CD4-positive, alpha-beta T cell treated with Interleukin-15 for 1 hour (primary cell): ENCODE data around the gene HP1BP3.

Experiments used
- DNase-seq: peaks from one replicate; pipeline ENCODE4 v3.0.0-alpha.2; 2020

The HP1BP3 gene

DNA sequence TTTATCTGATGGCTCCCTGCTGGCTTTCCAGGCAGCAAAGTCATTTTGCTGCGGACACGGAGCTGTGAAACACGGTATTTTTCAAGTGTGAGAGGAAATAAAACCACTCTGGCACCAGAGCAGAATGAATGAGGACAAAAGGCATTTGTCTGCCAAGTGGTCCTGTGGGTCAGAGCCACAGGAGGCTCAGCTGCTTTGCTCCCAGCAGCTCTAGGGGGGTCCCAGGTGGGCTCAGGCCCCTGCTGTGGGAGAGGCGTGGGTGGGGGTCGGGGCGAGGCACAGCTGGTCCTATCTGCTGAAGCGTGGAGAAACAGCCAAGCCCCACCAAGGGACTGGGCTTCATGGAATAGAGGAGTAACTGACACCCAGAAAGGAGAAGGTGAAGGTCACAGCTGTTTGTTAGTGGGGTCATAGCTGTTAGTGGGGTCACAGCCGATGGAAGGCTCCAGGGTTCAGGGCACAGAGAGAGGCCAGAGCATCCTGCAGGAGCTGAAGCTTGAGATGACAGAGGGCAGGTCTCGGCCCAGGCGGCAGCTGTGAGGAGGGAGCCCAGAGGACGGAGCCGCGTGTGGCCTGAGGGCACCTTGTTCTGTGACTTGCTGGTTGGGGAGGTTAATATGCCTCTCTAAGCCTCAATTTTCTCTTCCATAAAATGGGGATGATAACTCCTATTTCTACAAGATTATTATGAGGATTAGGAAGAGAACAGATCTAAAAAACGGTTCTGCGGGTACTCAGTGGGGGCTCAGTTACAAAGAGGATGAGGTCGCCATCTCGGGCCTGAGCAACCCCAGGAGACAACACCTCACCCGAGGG lies 76.4 kb downstream of the HP1BP3 start:
- DNase-seq, result no peak

DNA sequence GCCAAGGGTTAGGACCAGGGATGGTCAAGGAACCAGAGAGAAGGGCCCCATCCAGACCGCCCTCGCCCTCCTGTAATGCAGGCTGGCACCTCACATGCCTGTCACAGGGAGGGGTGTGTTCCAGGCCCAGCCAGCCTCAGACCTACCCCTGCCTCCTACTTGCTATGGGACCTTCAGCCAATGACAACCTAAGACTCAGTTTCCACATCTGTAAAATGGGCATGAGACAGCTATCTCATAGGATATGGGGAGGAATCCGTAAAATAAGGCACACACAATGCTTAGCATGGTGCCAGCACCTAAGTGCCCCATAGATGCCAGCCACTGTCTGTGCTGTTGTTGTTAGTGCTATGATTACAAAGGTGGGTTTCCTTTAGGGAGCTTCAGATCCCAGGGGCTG lies 77.2 kb downstream of the HP1BP3 start:
- no peak for DNase-seq

DNA sequence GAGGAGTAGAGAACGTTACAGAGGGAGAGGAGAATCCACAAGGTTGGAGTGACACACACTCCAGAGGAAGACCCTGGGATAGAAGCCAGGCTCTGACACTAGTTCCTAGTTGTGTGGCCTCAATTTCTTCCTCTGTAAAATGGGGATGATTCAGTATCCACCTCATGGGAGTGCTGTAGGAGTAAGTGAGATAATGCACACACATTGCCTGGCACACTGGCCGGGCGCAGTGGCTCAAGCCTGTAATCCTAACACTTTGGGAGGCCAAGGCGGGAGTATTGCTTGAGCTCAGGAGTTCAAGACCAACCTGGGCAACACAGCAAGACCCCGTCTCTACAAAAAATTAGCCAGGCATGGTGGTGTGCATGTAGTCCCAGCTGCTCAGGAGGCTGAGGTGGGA lies 78.2 kb downstream of the HP1BP3 start:
- DNase-seq, result no peak

DNA sequence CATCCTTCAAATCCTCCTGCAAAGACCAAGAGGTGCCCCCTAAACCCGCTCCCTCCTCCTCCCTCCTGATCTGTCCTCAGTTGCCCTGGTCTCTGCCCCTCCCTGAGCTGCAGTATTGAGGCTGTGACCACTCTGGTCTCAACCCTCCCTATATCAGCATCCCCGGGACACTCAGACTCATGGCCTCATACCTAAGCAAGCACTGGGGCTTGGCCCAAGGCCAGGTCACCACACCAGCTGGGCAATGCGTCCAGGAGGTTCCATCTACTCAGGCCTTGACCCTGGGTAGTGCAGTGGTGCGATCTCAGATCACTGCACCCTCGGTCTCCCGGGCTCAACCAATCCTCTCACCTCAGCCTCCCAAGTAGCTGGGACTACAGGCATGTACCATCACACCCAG lies 79.0 kb downstream of the HP1BP3 start:
- no peak for DNase-seq

DNA sequence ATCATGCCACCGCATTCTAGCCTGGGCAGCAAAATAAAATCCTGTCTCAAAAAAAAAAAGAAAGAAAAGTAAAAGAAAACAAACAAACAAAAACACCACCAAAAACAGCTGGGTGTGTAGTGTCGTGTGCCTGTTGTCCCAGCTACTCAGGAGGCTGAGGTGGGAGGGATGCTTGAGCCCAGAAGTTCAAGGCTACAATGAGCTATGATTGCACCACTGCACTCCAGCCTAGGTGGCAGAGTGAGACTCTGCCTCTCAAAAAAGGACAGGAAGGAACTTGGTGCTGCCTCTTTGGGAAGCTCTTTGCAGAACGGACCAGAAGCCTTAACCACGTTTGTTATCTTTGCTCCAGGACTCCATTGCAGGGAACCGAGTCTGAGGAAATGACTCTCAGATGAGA lies 80.3 kb downstream of the HP1BP3 start:
- DNase-seq, result no peak

DNA sequence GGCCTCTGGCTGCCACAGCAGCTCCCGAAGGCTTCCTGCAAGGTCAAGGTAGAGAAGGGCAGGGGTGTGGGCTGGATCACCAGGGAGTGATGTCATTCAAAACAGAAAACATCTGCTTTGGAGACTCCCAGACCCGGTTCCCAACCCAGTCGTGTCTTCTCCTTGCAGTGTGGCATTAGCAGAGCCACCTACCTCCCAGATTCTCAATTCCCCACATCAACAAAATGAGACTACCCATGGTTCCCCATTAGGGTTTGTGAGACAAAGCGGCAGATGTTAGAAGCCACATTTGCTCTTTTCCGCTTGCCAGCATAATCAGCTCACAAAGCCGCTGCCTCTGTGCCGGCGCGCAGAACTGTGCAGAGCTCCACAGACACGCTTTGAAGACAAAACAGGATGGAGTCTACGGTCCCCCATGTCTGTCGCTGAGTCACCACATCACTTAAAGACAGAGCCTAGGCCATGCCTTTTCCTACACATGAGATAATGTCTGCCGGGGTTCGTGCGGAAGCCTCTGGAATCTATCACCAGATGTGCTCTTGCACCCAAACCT lies 81.8 kb downstream of the HP1BP3 start:
- no peak for DNase-seq

DNA sequence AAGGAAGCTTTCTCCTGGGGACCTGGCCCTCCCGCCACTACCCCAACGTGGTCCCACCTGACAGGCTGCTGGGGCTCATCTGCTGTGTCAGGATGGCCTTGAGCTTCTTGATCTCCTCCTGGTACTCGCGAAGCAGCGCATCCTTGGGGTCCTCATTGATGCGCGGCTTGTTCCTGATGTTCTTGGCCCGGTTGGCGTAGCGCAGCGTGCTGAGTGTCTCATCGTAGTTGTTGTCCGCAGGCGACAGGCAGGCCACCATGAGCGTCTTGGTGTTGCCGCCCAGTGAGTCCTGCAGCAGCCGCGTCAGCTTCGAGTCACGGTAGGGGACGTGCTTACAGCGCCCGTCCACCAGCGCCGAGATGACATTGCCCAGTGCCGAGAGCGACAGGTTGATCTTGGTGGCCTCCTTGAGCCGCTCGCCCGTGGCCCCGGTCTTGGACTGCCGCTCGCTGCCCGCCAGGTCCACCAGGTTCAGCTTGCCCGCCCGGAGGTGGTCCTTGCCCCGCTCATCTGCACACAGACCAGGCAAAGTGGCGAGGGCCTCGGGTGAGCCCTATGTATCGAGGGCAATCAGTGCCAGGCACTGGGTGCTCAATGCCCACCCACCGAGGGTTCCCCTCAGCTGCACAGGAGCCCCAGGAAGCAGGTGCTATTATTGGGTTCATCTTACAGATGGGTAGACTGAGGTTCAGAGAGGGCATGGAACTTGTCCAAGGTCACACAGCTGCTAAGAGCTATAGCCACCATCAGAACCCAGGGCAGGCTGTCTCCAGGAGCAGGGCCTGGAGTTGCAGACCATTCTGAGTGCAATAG lies 82.5 kb downstream of the HP1BP3 start:
- DNase-seq, result no peak

DNA sequence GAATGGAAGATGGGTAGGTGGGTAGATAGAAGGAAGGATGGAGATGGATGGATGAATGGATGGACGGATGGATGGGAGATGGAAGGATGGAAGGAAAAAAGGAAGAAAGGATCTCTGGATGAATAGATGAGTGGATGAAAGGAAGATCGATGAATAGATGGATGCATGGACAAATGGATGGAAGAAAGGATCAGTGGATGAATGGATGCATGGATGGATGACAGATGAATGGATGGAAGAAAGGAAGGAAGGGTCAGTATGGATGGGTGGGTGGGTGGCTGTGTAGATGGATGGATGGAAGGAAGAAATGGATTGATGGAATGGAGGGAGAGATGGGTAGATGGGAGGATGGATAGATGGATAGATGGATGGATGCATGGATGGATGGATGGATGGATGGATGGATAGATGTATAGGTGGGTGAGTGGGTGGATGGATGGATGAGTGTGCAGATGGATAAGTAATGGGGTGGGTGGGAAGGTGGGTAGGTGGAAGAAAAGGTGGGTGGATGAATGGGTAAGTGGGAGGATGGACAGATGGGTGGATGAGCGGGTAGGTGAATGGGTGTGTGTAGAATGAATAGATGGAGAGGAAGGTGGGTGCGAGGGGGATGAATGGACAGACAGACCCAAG lies 83.9 kb downstream of the HP1BP3 start:
- DNase-seq, result no peak

DNA sequence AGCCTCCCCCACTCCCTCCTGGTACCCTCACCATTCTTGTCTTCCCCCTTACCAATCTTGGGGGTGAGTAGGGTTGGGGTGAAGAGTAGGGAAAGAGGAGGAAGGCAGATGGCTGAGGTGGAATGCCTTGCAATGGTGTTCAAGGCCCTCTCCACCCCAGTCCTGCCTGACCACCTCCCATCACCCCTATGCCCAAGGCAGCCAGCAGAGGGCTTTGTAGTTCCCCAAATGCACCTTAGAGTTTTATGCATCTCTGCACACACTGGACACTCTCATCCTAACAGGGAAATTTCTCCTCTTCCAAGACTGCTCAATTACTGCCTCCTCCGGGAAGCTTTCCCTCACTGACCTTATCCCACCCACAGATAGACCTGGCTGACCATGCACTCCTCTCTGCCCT lies 84.7 kb downstream of the HP1BP3 start:
- DNase-seq, result no peak

DNA sequence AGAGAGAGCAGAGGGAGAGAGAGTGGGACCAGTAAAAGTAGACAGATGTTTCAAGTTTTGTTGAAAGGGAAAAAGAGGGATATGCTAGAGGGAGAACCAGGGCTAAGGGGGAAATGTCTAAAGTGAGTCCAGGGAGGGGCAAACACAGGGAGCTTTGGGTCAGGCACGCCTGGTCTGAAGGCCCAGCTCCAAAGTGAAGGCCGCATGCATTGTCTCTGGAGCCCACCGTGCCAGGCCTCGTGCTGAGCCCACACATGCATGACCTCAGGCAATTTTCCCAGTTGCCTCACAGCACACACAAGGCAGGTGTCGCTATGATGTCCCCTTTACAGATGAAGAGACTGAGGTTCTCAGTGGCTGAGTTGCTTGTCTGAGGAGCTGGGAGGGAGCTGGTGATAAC lies 85.3 kb downstream of the HP1BP3 start:
- DNase-seq, result no peak

DNA sequence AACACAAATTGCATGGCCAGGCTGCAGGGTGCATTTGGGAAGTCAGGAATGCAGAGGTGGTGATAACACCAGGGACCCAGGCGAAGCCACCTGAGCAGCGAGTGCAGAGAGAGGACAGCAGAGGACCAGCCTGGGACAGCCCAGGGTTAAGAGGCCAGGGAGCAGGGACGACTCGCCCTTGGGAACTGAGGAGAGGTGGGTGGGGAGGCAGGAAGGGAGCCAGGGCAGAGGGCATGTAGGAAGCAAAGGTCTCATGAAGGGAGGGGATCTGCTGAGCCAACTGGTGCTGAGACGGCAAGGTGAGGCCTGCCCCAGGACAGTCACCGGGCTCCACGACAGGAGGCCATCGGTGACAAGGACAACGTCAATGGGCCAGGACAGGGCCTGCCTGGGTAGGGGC lies 85.7 kb downstream of the HP1BP3 start:
- no peak for DNase-seq

DNA sequence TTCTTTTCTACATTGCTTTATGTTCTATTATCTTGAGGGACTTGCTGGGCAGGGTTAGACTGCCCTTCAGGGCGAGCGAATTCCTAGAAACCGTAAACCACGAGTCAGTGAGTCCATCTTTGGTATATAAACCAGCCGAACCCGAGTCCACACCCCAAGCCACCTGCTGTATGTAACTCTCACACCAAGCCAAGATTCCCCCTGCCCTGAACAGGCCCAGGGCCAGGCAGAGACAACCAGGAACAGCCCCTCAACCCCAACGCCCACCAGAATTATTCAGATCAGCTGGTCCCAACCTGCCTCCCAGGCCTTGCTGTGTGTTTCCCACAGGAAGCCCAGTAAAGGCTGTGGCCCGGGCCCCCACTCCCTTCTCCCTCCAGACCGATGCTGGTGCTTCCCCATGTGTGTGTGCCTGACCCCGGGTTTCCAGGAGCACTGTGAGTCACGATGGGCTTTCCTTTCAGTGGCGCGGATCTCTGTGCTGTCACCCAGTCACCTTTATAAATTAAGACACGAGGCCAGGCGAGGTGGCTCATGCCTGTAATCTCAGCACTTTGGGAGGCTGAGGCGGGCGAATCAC lies 86.4 kb downstream of the HP1BP3 start:
- no peak for DNase-seq

DNA sequence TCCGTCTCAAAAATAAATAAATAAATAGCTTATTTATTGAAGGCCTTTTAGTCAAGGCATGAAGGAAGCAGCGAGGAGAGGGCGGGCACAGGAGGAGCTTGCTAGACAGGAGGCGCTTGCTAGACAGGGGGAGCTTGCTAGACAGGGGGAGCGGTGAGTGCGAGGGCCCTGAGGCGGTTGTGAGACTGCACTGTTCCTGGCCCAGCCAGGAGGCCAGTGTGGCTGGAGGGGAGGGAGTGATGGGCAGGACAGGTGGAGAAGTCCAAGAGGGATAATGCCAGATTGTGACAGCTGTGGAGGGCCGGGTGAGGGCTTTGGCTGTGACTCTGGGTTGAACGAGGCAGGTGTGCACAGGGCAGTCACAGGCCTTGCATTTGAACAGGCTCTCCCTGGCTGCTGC lies 87.5 kb downstream of the HP1BP3 start:
- no peak for DNase-seq

DNA sequence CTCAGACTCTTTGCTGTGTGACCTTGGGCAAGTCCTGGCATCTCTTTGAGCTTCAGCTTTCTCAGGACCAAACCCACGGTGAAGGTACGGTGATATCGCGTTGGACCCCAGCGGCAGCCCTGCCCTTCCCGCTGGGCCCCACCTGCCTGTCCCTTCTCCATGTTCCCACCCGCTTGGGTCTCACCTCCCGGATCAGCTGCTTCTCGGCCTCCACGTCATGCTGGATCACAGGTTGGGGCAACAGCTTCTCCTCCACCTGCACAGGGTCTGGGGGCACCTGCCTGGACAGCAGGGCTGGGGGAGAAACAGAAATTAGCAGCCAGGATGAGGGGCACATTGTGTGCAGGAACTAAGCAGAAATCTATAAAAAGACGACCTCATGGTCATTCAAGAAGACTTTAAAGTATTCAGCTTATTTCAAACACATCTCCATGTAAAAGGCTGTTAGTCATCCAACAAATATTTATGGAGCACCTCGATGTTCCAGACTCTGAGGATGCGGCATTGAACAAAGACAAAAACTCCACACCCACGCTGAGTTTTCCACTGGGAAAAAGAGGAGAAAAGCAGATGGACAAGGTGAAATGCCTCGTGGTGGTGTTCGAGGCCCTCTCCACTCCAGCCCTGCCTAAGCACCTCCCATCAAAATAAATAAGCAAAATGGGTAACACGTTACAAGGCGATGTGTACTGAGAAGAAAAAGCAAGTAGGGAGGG lies 88.8 kb downstream of the HP1BP3 start:
- no peak for DNase-seq

DNA sequence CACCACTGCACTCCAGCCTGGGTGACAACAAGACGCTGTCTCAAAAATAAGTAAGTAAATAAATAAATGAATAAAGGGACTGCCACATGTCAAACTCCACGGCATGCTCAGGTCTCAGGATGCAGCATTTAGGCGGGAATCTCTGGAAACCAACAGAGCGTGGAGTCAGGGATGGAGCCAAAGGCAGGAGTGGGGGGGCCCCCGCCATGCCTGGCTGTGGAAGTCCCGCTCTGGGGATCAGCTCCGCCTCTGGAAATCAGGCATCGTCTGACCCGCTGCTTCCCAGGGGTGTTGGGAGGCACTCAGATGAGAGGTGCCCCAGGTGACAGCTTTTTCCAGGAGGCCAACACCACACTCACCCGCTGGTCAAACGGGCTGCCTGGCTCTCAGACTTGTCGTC lies 89.5 kb downstream of the HP1BP3 start:
- DNase-seq, result no peak

DNA sequence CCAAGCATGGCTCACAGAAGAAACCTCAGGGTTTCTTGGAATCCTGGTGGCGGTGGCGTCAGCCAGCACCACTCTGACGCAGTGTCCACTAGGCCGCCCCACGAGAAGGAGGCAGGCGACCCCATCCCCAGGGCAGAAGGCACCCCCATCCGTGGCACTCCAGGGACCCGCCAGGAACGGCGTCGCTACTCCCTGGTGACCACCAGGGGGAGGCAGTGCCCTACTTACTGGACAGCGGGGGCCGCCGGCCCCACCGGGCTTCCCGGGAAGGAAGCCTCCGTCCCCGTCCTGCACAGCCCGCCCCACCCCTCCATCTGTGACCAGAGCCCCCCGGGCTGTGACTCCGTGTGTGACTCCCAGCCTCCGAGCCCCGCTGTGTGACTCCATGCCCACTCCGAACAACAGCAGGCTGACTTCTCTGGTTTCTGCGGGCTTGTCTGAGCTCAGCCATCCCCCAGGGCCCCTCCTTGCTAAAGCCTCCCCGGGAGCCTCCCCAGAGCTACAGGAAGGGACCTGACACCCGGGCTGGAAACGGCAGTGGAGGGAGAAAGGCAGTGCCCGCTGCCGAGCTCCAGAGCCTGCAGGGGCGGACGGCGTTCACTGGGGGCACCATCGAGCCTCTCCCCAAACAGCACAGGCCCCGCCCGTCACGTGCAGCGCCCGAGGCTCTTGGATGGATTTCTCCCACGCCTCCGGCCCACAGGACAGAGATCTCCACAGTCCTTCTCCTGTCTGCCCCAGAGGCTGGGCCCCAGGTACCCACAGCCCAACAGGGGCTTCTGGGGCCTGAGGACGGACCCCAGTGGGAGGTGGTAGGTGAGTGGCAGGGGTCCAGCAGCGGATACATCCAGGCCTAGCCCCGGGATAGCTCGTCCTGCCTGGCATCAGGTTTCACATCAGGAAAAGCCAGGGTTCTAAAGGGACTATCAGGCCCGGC lies 90.4 kb downstream of the HP1BP3 start:
- DNase-seq, result peak; percentile 74

DNA sequence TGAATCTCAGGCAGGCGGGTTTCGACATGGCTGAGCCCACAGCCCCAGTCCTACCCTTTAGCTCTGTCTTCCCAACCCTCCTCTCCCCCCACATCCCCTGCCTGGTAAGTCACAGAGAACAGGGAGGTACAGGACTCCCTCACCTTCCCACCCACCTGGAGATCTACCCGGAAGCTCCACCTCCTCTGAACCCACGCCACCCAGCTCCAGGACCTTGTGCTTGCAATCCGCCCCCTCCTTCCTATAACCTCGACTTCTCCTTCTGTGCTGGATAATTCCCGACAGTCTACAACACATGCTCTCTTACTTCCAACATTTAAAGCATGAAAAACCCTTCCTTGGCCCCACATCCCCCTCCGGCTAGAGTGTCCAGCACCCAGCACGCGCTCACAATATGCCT lies 91.6 kb downstream of the HP1BP3 start:
- no peak for DNase-seq

DNA sequence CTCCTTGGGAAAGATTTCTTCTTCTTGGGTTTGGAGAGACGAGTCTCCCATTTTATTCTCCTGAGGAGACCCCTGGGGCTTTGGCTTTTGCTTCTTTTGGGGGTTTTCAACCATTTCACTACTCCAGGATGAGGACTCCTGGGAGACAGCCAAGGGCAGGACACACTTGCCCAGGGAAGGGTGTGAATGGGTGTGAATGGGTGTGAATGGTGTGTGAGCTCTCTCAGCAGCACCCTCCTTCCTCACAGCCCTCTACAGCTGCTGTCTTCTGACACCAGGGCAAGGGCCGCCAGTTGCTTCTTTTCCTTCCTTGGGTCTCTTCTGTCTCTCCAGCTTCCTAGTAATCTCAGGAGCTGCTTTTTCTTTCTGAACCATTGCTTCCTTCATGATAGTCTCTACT lies 93.5 kb downstream of the HP1BP3 start:
- no peak for DNase-seq
